Bronchial epithelial cell (primary cell): ENCODE results near the gene UCN3. TPM values are rescaled to one million over a fixed set of nuclear protein-coding genes. Genes with fewer than 3 reads are reported as not detected.

Experiments used
- DNase-seq: peaks from one replicate; pipeline ENCODE4 v3.0.0-alpha.2; 2010; ENCODE audit warnings: low read depth
- FAIRE-seq: peaks from 2 replicates; lab custom pipeline; 2011; peaks lifted over from hg19 to GRCh38; lab: Jason Lieb, UNC
- H3K27me3 ChIP-seq: 2 replicates; pipeline ENCODE4 v1.5.1; 2011; ENCODE audit warnings: low read length; ENCODE audit not compliant: control insufficient read depth, insufficient read depth
- H3K36me3 ChIP-seq: 2 replicates; pipeline ENCODE4 v1.5.1; 2011; ENCODE audit warnings: low read length; ENCODE audit not compliant: control insufficient read depth, insufficient read depth
- H3K4me3 ChIP-seq: 2 replicates; pipeline ENCODE4 v1.5.1; 2011; ENCODE audit warnings: mild to moderate bottlenecking, low read depth, low read length, control low read depth
- CTCF ChIP-seq: IDR thresholded peaks from 2 replicates; pipeline ENCODE4 v1.5.1; 2011; ENCODE audit warnings: mild to moderate bottlenecking, moderate library complexity, low read length, control low read depth, inconsistent platforms; ENCODE audit not compliant: insufficient read depth, severe bottlenecking
- total RNA-seq: library from RNA; depleted of rRNA; stranded (reverse); fragments of >200 nt; gene quantifications from 2 replicates; pipeline ENCODE4 v1.2.1, GENCODE V29; 2014

The UCN3 gene, protein sequence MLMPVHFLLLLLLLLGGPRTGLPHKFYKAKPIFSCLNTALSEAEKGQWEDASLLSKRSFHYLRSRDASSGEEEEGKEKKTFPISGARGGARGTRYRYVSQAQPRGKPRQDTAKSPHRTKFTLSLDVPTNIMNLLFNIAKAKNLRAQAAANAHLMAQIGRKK
- total RNA-seq: not detected in 2 replicates

DNA sequence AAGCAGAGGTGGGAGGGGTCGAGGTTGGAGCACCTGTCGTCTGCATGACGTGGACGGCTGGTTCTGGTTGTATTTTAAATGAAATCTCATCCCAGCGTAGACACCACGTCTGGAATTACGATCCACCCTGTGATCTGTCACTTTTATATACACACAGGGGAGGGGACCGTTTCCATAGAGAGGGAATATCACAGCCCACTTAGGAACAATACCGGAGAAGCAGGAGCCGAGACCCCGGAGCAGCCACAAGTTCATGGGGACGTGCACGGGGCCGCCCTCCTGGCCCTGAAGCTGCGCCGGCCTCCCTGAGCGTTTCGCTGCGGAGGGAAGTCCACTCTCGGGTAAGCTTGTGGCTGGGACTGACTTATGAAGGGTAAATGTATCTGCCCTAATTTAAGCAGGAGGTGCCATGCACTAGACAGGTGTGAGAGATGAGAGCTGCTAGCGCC is at the start of gene UCN3:
UCN3 (plus strand) TSS at position 77 of the 449 bp plus-strand sequence. CDS start 8,755 bp downstream, outside the sequence.
- FAIRE-seq (no peak), DNase-seq (no peak)
- H3K36me3 ChIP-seq: no peaks in the 10 kb centered on the region
- peaks cover 21% of the 10 kb centered on the region for H3K27me3 ChIP-seq
- H3K4me3 ChIP-seq: no peak within 1 kb of the TSS
- no peak for TF ChIP-seq CTCF

- DNase-seq (peak; percentile 97), FAIRE-seq (peak; percentile 90)
- no peak for TF ChIP-seq CTCF
- H3K27me3 ChIP-seq: no peaks in the 10 kb centered on the region
- H3K4me3 ChIP-seq: no peak overlapping the region
- H3K36me3 ChIP-seq: no peaks in the 10 kb centered on the region
These were observed 47.1 kb upstream of the UCN3 start for GRCh38 chr10:5317547-5318107.

DNA sequence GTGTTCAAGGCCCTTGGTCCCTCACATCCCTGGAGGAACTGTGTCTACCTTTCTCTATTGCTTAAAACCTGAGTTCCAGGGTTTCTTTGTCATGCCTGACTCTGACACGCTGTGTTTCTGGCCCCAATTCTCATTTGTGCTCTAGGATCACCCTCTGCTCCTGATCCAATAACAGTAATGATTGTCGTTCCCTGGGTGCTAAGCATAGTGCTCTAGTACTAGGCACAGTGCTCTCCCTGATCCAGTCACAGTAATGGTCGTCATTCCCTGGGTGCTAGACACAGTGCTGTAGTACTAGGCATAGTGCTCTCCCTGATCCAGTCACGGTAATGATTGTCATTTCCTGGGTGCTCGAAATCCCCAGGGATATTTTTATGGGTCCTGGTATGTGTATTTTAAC is 46.6 kb upstream of the UCN3 start:
- DNase-seq (no peak), FAIRE-seq (peak; percentile 98)
- H3K36me3 ChIP-seq: no peaks in the 10 kb centered on the region
- no peaks in the 10 kb centered on the region for H3K27me3 ChIP-seq
- no peak overlapping the region for H3K4me3 ChIP-seq
- no peak for TF ChIP-seq CTCF

- H3K4me3 ChIP-seq: no peak overlapping the region
- no peak for TF ChIP-seq CTCF
- FAIRE-seq (no peak), DNase-seq (no peak)
- H3K36me3 ChIP-seq: no peaks in the 10 kb centered on the region
- H3K27me3 ChIP-seq: no peaks in the 10 kb centered on the region
These were observed 44.9 kb upstream of the UCN3 start for GRCh38 chr10:5319863-5320262.

- no peaks in the 10 kb centered on the region for H3K36me3 ChIP-seq
- no peaks in the 10 kb centered on the region for H3K27me3 ChIP-seq
- TF ChIP-seq CTCF: no peak
- no peak for DNase-seq
- H3K4me3 ChIP-seq: no peak overlapping the region
- FAIRE-seq: no peak
These were observed 43.5 kb upstream of the UCN3 start for GRCh38 chr10:5321273-5321672.
